Measurements from ENCODE around the gene TSPO. TPM values are rescaled to one million over a fixed set of nuclear protein-coding genes. Genes with fewer than 3 reads are reported as not detected.

The TSPO gene
- total RNA-seq, 1 experiment from 2014 or later = 757 TPM

- in situ Hi-C loops (cut with HindIII; ENCODE audit: low pct_unique_long_range_greater_than_20kb, low sequenced_read_pairs) = no loop called here
Measured at GRCh38 chr22:43154887-43155536, 3.7 kb downstream of the TSPO start.

GRCh38 chr22:43155789-43156188 is 4.4 kb downstream of the TSPO start:
- in situ Hi-C loops (cut with HindIII; ENCODE audit: low pct_unique_long_range_greater_than_20kb, low sequenced_read_pairs) = no loop called here

More at GRCh38 chr22:43154887-43155536, 3.7 kb downstream of the TSPO start:
- DNase-seq (ENCODE audit: low read depth) = no peak

DNA sequence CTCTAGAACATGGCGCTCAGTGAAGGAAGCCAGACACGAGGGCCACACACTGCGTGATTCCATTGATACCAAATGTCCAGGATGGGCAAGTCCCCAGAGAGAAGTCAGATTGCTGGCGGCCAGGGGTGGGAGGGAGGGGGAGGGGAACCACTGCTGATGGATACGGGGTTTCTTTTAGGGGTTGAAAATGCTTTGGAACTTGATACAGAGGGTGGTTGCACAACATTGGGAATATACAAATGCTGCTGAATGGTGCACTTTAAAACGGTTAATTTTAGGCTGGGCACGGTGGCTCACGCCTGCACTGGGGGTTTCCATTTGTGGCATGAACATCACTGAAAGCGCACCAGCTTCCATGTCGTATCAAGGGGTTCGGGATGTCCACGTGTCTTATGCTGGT is 5.1 kb downstream of the TSPO start:
- no peak for DNase-seq (ENCODE audit: low read depth)
- in situ Hi-C loops (cut with HindIII; ENCODE audit: low pct_unique_long_range_greater_than_20kb, low sequenced_read_pairs) = no loop called here

More at GRCh38 chr22:43155789-43156188, 4.4 kb downstream of the TSPO start:
- no peak for DNase-seq (ENCODE audit: low read depth)

DNA sequence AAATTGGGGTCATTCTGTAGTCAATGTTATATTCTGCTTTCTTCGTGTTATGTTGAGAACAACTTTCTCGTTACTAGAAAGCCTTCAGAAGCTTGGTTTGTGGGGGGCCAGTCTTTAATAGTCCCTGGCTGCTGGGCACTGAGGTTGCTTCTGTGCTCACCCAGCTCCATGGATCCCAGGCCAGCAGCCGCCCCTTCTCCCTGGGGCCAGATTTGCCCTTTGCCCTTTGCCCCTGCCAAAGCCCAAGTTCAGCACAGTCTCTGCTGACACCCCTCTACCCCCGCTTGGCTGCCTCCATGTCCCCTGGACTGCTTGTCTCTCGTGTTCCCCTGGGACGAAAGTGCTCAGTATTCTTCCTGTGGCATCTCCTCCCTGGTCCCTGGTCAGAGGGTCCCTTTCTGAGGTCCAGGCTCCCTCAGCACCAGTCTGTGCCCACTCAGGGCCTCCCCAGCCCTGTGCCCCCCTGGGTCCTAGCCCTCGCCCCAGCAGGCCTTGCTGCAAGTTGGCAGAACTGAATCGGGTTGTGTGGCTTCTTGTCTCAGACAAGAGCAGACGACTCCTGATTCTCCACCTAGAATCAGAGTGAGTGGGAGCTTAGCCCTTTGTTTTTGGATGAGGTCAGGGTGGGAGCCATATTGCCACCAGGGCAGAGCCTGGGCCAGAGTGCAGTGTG is 6.7 kb downstream of the TSPO start:
- no peak for DNase-seq (ENCODE audit: low read depth)
- in situ Hi-C loops (cut with HindIII; ENCODE audit: low pct_unique_long_range_greater_than_20kb, low sequenced_read_pairs) = no loop called here

GRCh38 chr22:43158778-43159483 is 7.6 kb downstream of the TSPO start:
- in situ Hi-C loops (cut with HindIII; ENCODE audit: low pct_unique_long_range_greater_than_20kb, low sequenced_read_pairs) = no loop called here
- no peak for DNase-seq (ENCODE audit: low read depth)

GRCh38 chr22:43159484-43160178 is 8.3 kb downstream of the TSPO start:
- no peak for DNase-seq (ENCODE audit: low read depth)
- in situ Hi-C loops (cut with HindIII; ENCODE audit: low pct_unique_long_range_greater_than_20kb, low sequenced_read_pairs) = no loop called here

DNA sequence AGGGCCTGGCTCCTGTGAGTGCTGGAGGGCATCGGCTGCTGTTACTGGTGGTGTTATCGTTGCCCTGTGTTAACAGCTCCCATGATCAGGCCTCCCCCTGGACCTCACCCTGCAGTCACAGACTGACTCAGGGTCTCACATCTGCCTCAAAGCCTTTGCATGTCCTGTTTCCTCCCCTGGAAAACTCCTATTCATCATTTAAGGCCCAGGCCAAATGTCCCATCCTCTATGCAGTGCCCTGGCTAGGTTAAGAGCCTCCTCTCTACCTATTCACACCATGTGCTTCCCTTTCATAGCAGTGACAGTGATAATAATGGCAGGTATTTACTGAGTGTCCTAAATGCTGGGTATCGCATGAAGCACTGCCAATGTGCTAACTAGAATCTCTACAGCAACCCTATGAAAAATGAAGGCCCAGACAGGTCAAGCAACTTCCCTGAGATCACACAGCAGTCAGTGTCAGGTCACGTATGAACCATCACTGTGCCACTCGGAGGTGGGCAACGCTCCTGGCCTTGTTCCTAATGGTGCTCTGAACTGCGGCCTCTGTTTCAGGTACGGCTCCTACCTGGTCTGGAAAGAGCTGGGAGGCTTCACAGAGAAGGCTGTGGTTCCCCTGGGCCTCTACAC is 9.3 kb downstream of the TSPO start:
- in situ Hi-C loops (cut with HindIII; ENCODE audit: low pct_unique_long_range_greater_than_20kb, low sequenced_read_pairs) = no loop called here
- DNase-seq (ENCODE audit: low read depth) = no peak

GRCh38 chr22:43162412-43163150 is 11.2 kb downstream of the TSPO start:
- DNase-seq (ENCODE audit: low read depth) = no peak
- in situ Hi-C loops (cut with HindIII; ENCODE audit: low pct_unique_long_range_greater_than_20kb, low sequenced_read_pairs) = no loop called here

- DNase-seq (ENCODE audit: low read depth) = no peak
- in situ Hi-C loops (cut with HindIII; ENCODE audit: low pct_unique_long_range_greater_than_20kb, low sequenced_read_pairs) = no loop called here
Measured at GRCh38 chr22:43163241-43163795, 12.0 kb downstream of the TSPO start.

- DNase-seq (ENCODE audit: low read depth) = no peak
- in situ Hi-C loops (cut with HindIII; ENCODE audit: low pct_unique_long_range_greater_than_20kb, low sequenced_read_pairs) = no loop called here
Measured at GRCh38 chr22:43164636-43165035, 13.3 kb downstream of the TSPO start.

GRCh38 chr22:43166132-43166930 is 15.0 kb downstream of the TSPO start:
- in situ Hi-C loops (cut with HindIII; ENCODE audit: low pct_unique_long_range_greater_than_20kb, low sequenced_read_pairs) = no loop called here
- DNase-seq (ENCODE audit: low read depth) = no peak

- no peak for DNase-seq (ENCODE audit: low read depth)
- in situ Hi-C loops (cut with HindIII; ENCODE audit: low pct_unique_long_range_greater_than_20kb, low sequenced_read_pairs) = no loop called here
Measured at GRCh38 chr22:43167001-43167589, 15.7 kb downstream of the TSPO start.

GRCh38 chr22:43168471-43169309 is 17.3 kb downstream of the TSPO start:
- in situ Hi-C loops (cut with HindIII; ENCODE audit: low pct_unique_long_range_greater_than_20kb, low sequenced_read_pairs) = no loop called here
- DNase-seq (ENCODE audit: low read depth) = no peak

DNA sequence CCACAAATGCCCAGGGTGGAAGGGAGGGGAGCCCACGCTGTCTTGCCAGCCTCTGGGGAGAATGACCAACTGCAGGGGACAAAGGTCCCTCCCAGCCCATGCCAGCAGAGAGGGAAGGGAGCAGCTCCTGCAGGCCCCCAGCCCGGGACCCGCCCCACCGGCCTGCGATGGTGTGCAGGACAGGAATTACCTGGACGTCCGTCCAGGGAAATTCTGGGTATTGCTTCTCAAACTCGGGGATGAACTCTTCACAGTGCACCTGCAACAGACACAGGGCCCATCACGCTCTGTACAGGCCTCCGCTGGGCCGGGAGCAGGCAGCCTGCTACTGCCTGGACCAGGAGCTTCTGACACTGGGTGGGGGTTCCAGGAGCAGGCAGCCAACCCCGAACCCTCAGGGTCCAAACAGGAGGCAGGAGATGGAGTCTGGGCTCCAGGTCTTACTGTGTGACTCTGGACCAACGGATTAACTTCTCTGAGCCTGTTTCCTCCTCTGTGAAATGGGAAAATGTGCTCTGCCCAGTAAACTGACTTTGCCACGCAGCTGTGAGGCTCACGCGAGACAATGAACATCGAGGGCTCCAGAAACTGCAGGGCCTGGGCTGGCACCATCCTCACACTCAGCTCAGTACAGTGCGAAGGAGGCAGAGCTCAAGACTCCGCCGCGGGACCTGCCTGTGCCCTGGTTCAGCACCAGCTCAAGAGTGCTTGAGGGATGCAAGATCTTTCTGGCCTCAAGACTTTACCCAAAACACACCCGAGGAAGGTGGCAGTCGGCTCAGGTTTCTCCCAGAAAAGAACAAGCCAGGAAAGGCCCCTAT is 18.2 kb downstream of the TSPO start:
- in situ Hi-C loops (cut with HindIII; ENCODE audit: low pct_unique_long_range_greater_than_20kb, low sequenced_read_pairs) = no loop called here
- no peak for DNase-seq (ENCODE audit: low read depth)

GRCh38 chr22:43170131-43170480 is 18.7 kb downstream of the TSPO start:
- in situ Hi-C loops (cut with HindIII; ENCODE audit: low pct_unique_long_range_greater_than_20kb, low sequenced_read_pairs) = no loop called here

More at GRCh38 chr22:43170131-43170480, 18.7 kb downstream of the TSPO start:
- DNase-seq (ENCODE audit: low read depth) = no peak

All from Caki2 (cell line).